ENCODE measurements around the gene SYT8. TPM values are rescaled to one million over a fixed set of nuclear protein-coding genes. Genes with fewer than 3 reads are reported as not detected.
A peak's percentile ranks its signal among the peaks of the same experiment; 100 is the strongest.

Gene SYT8
- total RNA-seq, 1 experiment from 2014 or later = 63.4 TPM

- no peak for DNase-seq (ENCODE audit: low spot score)
Measured at GRCh38 chr11:1817511-1817910, 17.3 kb upstream of the SYT8 start.

- DNase-seq (ENCODE audit: low spot score) = no peak
Measured at GRCh38 chr11:1819074-1819473, 15.7 kb upstream of the SYT8 start.

- no peak for DNase-seq (ENCODE audit: low spot score)
Measured at GRCh38 chr11:1820463-1821325, 14.1 kb upstream of the SYT8 start.

- DNase-seq (ENCODE audit: low spot score) = no peak
Measured at GRCh38 chr11:1821562-1821961, 13.2 kb upstream of the SYT8 start.

GRCh38 chr11:1822648-1823375, 12.0 kb upstream of the SYT8 start:
- no peak for DNase-seq (ENCODE audit: low spot score)

DNA sequence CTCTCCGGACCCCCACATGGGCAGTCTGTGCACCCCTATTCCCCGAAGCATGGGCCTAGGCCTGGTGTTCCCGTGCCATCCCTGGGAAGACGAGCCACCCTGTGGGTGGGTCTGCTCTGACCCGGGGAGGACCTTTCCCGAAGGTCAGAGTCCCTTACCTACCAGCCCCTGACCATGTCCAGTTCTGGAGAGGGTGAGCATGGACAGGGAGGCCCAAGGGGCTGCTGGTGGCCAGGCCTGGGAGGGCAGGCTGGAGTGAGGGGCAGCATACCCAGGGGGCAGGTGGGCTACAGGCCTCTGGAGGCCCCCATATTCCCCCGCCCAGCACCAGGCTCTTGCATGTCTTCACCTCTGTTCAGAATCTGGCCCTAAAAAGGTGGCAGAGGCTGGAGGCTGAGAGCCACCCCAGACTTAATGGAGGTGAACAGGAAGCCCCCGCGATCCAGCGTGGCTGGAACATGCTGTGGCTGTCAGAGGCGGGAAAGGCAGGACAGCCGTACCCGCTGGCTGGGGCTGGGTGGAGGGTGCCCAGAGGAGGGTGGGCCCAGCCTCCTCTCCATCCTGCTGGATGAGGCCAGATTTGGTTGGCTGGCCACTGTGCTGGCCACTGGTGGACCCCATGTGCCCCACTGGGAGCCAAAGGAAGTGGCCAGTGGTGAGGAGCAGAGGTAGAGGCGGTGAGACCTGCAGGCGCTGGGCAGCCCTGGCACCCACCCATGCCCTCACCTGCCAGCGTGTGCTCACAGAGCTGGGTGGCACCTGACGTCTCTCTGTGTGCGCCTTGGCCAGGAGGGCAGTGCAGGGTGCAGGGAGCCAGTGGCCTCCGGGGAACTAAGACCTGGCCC, 11.2 kb upstream of the SYT8 start:
- DNase-seq (ENCODE audit: low spot score) = no peak

DNA sequence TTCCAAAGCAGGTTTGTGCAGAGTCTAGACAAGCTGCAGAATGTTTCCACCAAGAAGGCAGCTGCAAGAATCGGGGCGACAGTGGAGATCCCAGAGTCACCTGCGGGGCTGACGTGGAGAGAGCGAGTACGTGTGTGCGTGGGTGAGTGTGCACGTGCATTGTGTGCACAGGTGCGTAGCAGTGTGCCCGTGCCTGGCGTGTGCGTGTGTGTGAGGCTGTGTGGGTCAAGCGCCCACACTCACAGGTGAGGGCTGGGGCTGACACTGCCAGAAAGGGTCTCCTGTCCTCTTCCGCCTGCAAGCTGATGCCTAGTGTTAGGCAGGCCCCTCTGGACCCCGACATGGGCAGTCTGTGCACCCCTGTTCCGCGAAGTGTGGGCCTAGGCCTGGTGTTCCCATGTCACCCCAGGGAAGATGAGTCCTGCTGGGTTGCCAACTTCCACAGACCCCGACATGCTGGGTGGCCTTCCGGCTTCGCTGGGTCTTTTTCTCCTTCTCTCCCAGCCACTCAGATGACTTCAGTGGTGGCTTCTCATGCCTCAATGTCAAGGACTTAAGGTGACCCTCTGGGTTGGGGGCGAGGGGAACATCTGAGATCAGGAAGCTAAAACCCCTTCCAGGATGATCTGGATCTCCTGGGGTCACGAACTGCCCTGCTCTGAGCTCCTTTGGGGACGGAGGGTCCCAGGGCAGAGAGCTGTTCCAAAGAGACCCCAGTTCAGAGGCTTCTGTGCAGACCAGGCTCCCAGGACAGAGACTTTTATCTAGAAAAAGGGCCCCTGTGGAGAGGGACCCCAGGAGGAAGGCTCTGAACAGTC, 10.4 kb upstream of the SYT8 start:
- no peak for DNase-seq (ENCODE audit: low spot score)

DNA sequence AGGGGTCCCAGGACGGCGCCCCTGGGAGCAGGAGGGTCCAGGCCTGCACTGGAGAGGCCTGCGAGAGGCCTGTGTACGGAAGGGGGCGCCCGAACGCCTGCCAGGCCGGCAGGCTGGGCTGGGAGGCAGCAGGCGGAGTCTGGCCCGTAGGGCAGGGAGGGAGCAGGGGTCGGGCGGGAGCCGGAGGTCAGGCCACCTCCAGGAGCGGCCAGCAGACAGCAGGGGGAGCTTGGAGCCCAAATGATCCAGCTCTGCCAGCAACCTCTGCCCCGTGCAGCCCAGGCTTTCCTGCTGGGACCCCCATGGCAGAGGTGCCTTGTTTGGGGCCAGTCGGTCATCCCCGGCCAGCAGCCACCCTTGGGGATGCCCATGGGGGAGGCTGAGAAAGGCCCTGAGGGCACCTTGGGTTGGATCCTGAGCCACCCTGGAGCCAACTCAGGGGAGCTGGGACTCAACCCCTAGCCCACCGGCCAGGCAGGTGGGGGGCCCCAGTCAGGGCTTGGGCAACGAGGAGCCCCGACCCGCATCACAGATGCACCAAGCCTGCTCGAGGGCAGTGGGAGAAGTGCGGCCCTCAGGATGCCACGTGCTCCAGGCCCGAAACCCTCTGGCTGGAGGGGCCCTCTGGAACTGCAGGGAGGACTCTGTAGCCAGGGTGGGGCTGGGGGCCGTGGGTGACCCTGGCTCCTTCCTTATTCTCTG, 9.6 kb upstream of the SYT8 start:
- peak; percentile 81 for DNase-seq (ENCODE audit: low spot score)

DNA sequence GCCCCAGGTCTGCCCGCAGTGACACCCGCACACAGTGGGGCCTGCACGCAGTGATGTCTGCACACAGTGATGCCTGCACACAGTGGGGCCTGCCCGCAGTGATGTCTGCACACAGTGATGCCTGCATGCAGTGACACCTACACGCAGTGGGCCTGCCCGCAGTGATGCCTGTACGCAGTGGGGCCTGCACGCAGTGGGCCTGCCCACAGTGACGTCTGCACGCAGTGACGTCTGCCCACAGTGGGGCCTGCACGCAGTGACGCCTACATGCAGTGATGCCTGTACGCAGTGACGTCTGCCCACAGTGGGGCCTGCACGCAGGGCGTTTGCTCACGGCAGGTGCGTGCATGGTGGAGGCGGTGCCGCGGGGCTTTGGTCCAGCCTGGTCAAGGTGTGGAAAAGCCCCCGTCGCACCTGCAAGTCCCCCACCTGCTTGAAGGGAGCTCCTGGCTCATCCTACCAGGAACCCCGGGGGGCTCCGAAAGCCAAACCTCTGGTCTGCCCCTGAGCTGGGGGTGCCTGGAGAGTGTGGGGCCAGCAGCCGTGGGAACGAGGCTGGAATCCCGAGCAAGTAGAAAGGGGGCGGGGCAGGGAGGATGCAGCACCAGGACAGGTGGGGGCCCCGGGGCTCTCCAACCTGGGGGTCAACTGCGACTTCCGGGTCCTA, 8.9 kb upstream of the SYT8 start:
- DNase-seq (ENCODE audit: low spot score) = no peak

GRCh38 chr11:1826552-1827094, 8.2 kb upstream of the SYT8 start:
- peak; percentile 92 for DNase-seq (ENCODE audit: low spot score)

DNA sequence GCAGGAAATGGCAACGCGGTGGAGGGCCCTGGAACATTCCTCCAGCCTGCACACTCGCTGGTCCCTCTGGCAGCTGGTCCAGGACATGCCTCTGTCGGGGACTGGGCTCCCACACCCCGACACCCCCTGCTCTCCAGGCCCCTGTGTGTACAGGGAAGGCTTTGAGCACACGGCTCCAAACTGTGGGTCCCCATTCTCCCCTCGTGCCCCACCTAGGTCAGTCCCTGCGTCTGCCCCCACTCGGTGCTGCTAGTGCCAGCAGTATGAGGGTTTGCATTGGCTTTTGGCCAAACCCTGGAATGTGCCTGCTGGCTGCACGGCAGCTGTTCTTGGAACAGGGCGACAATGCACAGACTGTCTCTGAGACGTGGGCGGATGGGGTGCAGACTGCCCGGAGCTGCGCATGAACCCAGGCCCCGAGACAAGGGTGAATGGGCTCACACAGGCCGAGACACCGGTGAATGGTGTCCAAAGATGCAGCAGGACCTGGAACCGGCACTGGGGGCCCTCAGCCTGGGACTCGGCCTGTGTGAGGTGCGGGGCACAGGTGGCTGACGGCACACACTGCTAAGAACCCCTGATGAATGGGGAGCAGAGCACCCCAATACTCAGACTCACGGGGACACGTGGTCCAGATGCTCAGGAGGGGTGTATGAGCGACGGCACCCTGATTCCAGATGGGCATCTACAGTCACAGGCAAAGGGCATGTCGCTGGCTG, 7.5 kb upstream of the SYT8 start:
- peak; percentile 98 for DNase-seq (ENCODE audit: low spot score)

GRCh38 chr11:1827931-1828330, 6.9 kb upstream of the SYT8 start:
- DNase-seq (ENCODE audit: low spot score) = no peak

DNA sequence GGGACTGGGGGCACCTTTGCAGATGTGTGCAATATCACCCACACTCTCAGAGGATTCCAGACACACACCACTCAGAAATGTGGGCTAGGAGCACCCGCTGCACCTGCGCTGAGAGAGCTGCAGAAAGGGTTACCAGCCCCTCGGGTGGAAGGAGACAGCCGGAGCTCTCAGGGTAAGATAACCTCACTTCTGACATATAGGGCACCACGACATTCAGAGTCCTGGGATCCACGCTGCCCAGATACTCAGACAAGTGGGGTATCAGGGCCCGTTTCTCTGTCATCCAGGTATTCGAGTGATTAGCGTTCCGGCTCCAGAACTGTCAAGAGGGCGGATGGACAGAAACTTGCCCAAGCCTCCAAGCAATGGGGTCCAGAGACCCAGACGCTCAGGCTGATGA, 6.2 kb upstream of the SYT8 start:
- no peak for DNase-seq (ENCODE audit: low spot score)

DNA sequence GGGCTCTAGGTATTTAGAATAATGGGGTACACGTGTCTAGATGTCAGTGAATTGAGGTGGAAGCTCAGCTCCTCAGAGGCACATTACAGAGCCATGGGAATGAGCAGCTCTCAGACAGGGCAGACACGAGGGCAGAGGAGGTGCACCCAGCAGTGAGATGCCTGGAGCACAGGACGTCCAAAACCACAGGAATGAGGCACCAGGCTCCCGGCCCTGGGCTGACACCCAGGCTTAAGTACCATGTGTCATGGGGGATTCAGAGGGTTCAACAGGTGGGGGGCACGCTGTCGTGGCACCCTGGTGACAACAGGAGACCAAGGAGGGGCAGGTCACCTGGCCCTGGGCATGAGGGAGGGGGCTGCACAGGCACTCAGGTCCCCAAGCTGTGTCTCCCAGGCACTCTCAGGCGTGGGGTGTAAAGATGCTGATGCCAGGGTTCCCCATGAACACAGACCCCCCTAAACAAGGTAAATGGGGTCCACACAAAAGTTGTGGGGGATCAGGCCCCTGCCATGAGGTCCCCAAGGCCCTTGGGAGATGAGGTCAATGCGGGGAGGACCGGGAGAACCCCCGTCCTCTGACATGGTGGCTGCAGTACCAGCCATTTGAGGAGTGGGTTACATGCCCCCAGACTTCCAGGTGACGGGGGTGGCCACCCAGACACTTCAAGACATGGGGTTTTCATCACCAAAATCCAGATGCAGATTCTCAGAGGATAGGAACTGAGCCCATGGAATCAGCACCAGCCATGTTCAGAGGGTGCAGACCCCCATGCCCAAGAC, 5.6 kb upstream of the SYT8 start:
- DNase-seq (ENCODE audit: low spot score) = peak; percentile 73

DNA sequence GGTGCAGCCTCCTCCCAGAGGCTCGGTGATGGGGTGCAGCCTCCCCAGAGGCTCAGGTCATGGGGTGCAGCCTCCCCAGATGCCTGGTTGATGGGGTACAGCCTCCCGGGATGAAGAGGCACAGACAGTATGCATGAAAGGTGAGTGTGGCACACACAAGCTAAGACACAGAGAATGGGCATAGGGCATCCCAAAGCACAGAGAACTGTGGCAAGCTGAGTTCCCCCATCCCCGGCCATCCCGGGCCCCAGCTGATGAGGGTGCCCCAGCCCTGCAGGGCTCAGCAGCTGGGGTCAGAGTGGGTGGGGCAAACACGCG, 4.8 kb upstream of the SYT8 start:
- no peak for DNase-seq (ENCODE audit: low spot score)

DNA sequence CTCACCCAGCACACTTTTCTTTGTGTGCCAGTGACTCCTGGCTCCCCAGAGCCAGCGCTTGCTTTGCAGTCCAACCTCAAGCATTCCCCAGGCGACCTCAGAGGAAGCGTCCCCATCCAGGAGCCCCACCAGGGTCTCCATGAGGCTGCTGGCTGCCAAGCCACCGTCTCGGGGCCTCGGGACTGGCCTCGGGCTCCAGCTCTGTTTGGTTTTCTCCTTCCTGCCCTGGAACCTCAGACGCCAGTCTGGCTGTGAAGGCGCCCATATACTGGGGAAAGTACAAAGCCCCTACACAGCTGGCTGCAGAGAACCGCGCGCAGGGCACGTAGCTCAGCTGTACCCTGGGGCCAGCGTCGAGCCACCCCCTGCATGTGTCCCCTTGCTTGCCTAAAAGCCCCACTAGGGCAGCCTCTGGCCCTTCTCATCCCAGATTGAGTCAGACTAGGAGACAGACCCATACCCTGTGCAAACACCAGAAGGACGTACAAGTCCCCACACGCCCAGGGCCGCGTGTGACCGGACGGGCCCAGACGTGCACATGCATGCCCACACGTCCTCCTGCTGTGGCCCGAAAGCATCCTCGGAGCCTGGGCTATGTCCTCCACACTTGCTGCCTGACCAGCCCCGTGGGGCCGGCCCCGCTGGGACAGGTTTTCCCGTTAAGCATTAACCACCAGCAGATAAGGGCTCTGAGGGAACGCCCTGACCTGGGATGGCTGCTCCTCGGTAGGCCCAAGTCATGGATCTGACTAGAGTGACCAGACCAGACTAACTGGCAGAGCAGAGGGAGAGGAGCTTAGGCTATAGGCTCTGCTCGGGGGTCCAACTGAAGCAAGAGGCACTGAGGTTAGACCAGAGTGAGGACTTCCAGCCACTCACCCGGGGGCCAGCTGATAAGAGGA, 4.2 kb upstream of the SYT8 start:
- peak; percentile 97 for DNase-seq (ENCODE audit: low spot score)

Measured in HT-29 (cell line).